TTC549 (cell line): ENCODE measurements around the gene PRKG1.
"Not testable (repeated sequence)": the region's sequence is repeated elsewhere in the genome, so short reads cannot be mapped to it uniquely, and the experiment has no call there.

Experiments
- FAIRE-seq: peaks from 2 replicates; lab custom pipeline; 2012; peaks lifted over from hg19 to GRCh38; lab: Jason Lieb, UNC

The PRKG1 gene

GRCh38 chr10:51270936-51271530 is 196.7 kb downstream of the PRKG1 start:
- no peak for FAIRE-seq

- not testable (repeated sequence) for FAIRE-seq
These were observed 197.8 kb downstream of the PRKG1 start for GRCh38 chr10:51272099-51272498.

- FAIRE-seq = no peak
These were observed 198.3 kb downstream of the PRKG1 start for GRCh38 chr10:51272555-51272954.

GRCh38 chr10:51273574-51273973 is 199.3 kb downstream of the PRKG1 start:
- FAIRE-seq = no peak

DNA sequence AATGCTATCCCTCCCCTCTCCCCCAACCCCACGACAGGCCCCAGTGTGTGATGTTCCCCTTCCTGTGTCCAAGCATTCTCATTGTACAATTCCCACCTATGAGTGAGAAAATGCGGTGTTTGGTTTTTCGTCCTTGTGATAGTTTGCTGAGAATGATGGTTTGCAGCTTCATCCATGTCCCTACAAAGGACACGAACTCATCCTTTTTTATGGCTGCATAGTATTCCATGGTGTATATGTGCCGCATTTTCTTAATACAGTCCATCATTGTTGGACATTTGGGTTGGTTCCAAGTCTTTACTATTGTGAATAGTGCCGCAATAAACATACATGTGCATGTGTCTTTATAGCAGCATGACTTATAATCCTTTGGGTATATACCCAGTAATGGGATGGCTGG is 201.8 kb downstream of the PRKG1 start:
- not testable (repeated sequence) for FAIRE-seq

GRCh38 chr10:51281387-51281786 is 207.1 kb downstream of the PRKG1 start:
- FAIRE-seq = not testable (repeated sequence)

GRCh38 chr10:51285601-51286000 is 211.3 kb downstream of the PRKG1 start:
- no peak for FAIRE-seq

GRCh38 chr10:51288511-51288910 is 214.2 kb downstream of the PRKG1 start:
- no peak for FAIRE-seq

- no peak for FAIRE-seq
These were observed 215.2 kb downstream of the PRKG1 start for GRCh38 chr10:51289519-51289918.

- no peak for FAIRE-seq
These were observed 217.7 kb downstream of the PRKG1 start for GRCh38 chr10:51291961-51292360.

- FAIRE-seq = no peak
These were observed 223.2 kb downstream of the PRKG1 start for GRCh38 chr10:51297438-51297837.

DNA sequence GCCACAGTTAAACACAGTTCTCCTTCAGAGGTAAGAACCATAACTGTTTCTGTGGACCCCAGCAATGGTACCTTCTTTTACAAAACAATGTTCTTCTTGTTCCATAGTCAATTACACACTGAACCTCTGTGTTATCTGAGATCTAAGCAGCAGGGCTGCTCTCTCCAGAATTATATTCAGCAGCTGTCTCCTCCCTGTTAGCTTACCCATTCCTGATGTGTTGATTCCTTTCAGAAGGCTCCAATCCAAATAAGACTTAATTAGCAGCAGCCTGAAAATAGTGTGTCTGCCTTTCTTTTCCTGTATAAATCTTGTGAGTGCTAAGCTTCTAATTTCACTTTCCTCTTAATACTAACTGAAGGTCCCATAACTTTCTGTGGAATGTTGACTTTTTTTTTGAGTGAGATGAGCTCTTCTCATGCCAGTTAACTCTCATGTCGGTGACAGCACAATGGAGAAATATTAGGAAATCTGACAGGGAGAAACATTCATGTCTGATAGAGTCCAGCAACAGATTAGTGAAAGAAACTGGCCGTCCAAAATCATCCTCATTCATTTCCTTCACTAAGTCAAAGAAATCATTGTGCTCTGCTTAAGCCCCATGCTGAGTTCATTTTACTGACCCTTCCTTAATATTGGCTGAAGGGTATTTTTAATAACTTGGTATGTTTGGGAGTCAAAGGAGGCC is 226.5 kb downstream of the PRKG1 start:
- FAIRE-seq = no peak

- FAIRE-seq = no peak
These were observed 227.4 kb downstream of the PRKG1 start for GRCh38 chr10:51301644-51302043.

GRCh38 chr10:51302316-51302715 is 228.0 kb downstream of the PRKG1 start:
- FAIRE-seq = no peak

DNA sequence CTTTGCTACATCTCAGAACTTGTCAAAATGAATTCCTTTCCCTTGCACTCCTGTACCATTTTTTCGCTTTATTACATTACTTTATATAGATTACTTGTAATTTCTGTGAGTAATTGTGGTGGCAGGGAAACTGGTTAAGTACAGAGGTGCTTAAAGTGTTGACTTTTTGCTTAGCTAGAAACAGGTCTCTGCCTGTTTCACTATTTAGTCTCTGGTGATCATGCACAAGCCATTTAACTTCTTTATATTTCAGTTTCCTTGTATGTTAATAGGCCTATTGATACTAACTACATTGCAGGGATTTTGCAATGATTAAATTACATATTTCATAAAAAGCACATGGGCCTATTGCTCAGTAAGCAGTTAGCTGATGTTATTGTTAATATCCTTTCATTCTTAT is 233.8 kb downstream of the PRKG1 start:
- FAIRE-seq = no peak

DNA sequence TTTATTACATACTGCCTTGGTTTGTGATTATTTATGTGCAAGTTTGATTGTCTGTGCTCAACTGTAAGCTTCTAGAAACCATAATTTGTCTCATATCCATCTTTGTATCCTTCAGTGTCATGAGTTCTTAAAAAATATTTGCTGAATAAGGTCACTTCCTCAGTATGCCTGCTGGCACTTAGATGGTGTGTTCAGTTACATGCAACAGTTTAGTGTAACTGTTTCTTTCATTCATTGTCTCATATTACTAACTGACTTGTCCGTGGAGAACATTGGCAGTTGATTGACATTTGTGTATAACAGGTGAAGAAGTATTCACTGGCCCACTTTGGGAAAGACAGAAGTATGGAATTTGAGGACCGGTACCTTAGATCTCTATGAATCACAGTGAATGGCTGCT is 236.9 kb downstream of the PRKG1 start:
- FAIRE-seq = no peak

GRCh38 chr10:51312817-51313216 is 238.5 kb downstream of the PRKG1 start:
- no peak for FAIRE-seq

GRCh38 chr10:51313251-51313650 is 239.0 kb downstream of the PRKG1 start:
- FAIRE-seq = no peak

- FAIRE-seq = no peak
These were observed 239.6 kb downstream of the PRKG1 start for GRCh38 chr10:51313773-51314478.

DNA sequence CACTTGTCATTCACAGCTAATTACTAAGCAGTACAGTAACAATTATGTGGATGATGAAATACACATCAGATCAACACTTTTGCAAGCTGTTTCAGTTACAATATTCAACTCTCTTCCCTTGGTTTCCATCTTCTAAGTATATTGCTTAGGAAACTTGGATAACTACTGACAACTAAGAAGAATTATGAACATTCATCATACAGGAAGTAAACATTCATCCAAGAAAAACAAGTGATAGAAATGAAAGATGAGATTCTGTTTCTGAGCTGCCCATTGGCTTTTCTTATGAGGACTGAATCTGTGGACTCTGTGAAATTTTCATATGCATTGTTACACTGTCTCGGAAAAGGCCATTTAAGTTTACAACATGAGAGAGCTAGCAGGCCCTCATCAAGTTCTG is 240.2 kb downstream of the PRKG1 start:
- FAIRE-seq = no peak

GRCh38 chr10:51318399-51319172 is 244.3 kb downstream of the PRKG1 start:
- FAIRE-seq = no peak

GRCh38 chr10:51319173-51319435 is 244.8 kb downstream of the PRKG1 start:
- FAIRE-seq = no peak

- no peak for FAIRE-seq
These were observed 247.0 kb downstream of the PRKG1 start for GRCh38 chr10:51321300-51321699.
